GM13977 (cell line): ENCODE measurements around the gene SREBF2.

Experiments
- DNase-seq: peaks from one replicate; pipeline ENCODE4 v3.0.0; 2012; ENCODE audit warnings: low spot score
- in situ Hi-C: fragments of 300-500 bp; cut with MboI; formaldehyde crosslinking; loops from one replicate; pipeline ENCODE4 v1.12.0; 2022; ENCODE audit warnings: low sequenced_read_pairs, low pct_unique_long_range_greater_than_20kb, mixed read lengths, inconsistent platforms; ENCODE audit not compliant: unreplicated experiment
- TF ChIP-seq, protein P1 (sequence below): IDR thresholded peaks from 2 replicates; pipeline ENCODE4 v1.5.1; 2012; ENCODE audit warnings: mild to moderate bottlenecking, control low read depth; ENCODE audit not compliant: insufficient read depth; ENCODE audit errors: extremely low read depth, missing control alignments

The SREBF2 gene

DNA sequence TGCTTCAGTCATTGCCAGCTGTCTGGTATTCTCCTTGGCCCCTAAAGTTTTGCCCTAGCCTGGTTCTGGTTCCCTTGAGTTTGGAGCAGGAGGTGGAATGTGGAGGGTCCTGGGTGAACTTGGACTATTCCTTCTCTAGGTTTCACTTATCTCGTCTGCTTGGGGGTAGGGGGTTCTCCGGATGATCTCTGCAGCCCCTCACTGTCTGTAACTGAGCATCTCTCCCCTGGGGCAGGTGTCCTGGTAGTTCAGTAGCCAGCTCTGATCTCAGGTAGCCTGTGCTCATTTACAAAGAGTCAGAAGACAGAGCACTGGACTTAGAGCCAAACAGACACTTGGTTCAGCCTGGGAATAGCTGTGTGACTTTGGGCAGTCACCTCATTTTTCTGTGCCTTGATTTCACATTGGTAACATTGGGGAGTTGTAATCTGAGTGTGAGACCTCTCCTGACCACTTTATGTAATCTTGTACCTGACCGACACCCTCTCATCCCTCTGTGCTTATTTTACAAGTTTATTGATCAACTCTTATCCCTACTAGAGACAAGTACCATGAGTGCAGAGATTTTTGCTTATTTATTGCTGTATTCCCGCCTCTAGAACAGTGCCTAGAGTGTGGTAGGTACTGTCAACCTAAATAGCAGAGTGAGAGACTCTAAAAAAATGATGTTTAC lies 31.6 kb upstream of the SREBF2 start:
- TF ChIP-seq, protein P1, sequence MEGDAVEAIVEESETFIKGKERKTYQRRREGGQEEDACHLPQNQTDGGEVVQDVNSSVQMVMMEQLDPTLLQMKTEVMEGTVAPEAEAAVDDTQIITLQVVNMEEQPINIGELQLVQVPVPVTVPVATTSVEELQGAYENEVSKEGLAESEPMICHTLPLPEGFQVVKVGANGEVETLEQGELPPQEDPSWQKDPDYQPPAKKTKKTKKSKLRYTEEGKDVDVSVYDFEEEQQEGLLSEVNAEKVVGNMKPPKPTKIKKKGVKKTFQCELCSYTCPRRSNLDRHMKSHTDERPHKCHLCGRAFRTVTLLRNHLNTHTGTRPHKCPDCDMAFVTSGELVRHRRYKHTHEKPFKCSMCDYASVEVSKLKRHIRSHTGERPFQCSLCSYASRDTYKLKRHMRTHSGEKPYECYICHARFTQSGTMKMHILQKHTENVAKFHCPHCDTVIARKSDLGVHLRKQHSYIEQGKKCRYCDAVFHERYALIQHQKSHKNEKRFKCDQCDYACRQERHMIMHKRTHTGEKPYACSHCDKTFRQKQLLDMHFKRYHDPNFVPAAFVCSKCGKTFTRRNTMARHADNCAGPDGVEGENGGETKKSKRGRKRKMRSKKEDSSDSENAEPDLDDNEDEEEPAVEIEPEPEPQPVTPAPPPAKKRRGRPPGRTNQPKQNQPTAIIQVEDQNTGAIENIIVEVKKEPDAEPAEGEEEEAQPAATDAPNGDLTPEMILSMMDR = no peak
- DNase-seq = no peak
- in situ Hi-C loops = no loop called here

DNA sequence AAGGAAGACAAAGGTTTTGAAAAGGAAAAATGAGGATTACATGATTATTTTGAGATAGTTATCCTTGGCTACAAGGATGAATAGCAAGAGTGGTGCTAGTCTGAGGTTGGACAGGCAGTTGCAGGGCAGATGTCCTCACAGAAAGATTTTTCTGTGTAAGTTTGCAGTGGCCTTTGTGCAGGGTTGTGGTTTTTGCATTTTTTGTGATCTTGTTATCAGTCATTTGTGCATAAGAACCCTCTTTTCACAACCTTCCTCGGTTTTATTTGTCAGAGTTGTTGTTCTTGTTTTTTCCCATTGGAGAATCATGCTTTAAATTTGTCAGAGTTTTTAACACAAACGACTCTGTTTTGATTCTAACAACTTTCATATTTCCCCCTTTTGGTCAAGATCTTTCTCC lies 31.0 kb upstream of the SREBF2 start:
- in situ Hi-C loops = no loop called here
- DNase-seq = no peak
- TF ChIP-seq, protein P1 = no peak

- in situ Hi-C loops = no loop called here
- DNase-seq = no peak
- TF ChIP-seq, protein P1 = no peak
These were observed 27.3 kb upstream of the SREBF2 start for GRCh38 chr22:41805639-41806038.

GRCh38 chr22:41808400-41808799 lies 24.5 kb upstream of the SREBF2 start:
- TF ChIP-seq, protein P1 = no peak
- in situ Hi-C loops = no loop called here
- DNase-seq = no peak

GRCh38 chr22:41810022-41810421 lies 22.9 kb upstream of the SREBF2 start:
- TF ChIP-seq, protein P1 = no peak
- DNase-seq = no peak
- in situ Hi-C loops = no loop called here

- TF ChIP-seq, protein P1 = no peak
- in situ Hi-C loops = no loop called here
- DNase-seq = no peak
These were observed 19.9 kb upstream of the SREBF2 start for GRCh38 chr22:41812805-41813545.
